Kidney (tissue), 14 donors: ENCODE measurements around the gene ZNF106. TPM values are rescaled to one million over a fixed set of nuclear protein-coding genes. Genes with fewer than 3 reads are reported as not detected.
A peak's percentile ranks its signal among the peaks of the same experiment; 100 is the strongest.

Source experiments
- DNase-seq, 5 donors: peaks; one replicate each; pipeline ENCODE4 v3.0.0-alpha.2; 2013 to 2020
- FAIRE-seq: peaks from 2 replicates; lab custom pipeline; 2012; peaks lifted over from hg19 to GRCh38; lab: Jason Lieb, UNC
- H3K27ac ChIP-seq, 2 donors: one replicate each; pipeline ENCODE4 v1.7.0; 2013; ENCODE audit warnings: low read depth in 2 of 2, low read length in 2 of 2, inconsistent platforms in 1 of 2
- H3K27me3 ChIP-seq: one replicate; pipeline ENCODE4 v1.7.1; 2013; ENCODE audit warnings: low read length, inconsistent platforms; ENCODE audit not compliant: control insufficient read depth, insufficient read depth
- H3K36me3 ChIP-seq, 3 donors: one replicate each; pipeline versions ENCODE4 v1.7.0 to v1.7.1; 2013; ENCODE audit warnings: low read length in 3 of 3, control low read depth in 1 of 3, inconsistent platforms in 1 of 3; ENCODE audit not compliant: insufficient read depth in 3 of 3, control insufficient read depth in 2 of 3
- H3K4me1 ChIP-seq, 3 donors: one replicate each; pipeline versions ENCODE4 v1.7.0 to v1.7.1; 2013; ENCODE audit warnings: low read length in 3 of 3, inconsistent platforms in 1 of 3, low read depth in 1 of 3; ENCODE audit not compliant: control insufficient read depth in 2 of 3, insufficient read depth in 2 of 3
- H3K4me3 ChIP-seq, 3 donors: one replicate each; pipeline versions ENCODE4 v1.7.0 to v1.8.1; 2013; ENCODE audit warnings: low read length in 3 of 3, control low read depth in 1 of 3, inconsistent platforms in 1 of 3
- H3K9ac ChIP-seq, 3 donors: one replicate each; pipeline versions ENCODE4 v1.7.0 to v1.7.1; 2013; ENCODE audit warnings: low read length in 3 of 3, control low read depth in 1 of 3, inconsistent platforms in 1 of 3
- H3K9me3 ChIP-seq, 3 donors: one replicate each; pipeline versions ENCODE4 v1.7.0 to v1.7.1; 2013; ENCODE audit warnings: low read length in 3 of 3, control low read depth in 1 of 3, inconsistent platforms in 1 of 3; ENCODE audit not compliant: control insufficient read depth in 2 of 3, insufficient read depth in 1 of 3
- CTCF ChIP-seq: IDR thresholded peaks from 3 replicates; pipeline ENCODE4 v1.5.1; 2012; ENCODE audit warnings: mild to moderate bottlenecking, moderate library complexity, borderline replicate concordance; ENCODE audit not compliant: insufficient read depth; ENCODE audit errors: extremely low read depth
- intact Hi-C: fragments of 100-400 bp; cut with DNase I; formaldehyde crosslinking; loops from one replicate; pipeline ENCODE4 v1.11.1; 2022
- polyA plus RNA-seq: library from polyadenylated mRNA; stranded (reverse); fragments of 350-450 nt; fragmentation: Illumina TruSeq; extraction: RNeasy Lipid Tissue Mini Kit (QIAGEN cat#74804); gene quantifications from one replicate; pipeline ENCODE4 v1.2.3, GENCODE V29; 2014; ENCODE audit warnings: low read depth, low replicate concordance; ENCODE audit not compliant: insufficient read depth
- total RNA-seq: library from RNA; stranded (reverse); fragmentation: NEBNext Ultra II Directional; extraction: Animal tissue kit (Norgen Biotek cat#: 25700); gene quantifications from one replicate; pipeline ENCODE4 v1.2.1, GENCODE V29; 2021
- donor health status: control.
- donor health status: control.
- donor health status: control.
- donor health status: control.
- donor health status: control.
- donor health status: DM: yes; HTN: yes; CAD: no.
- donor health status: Normal renal cell carcinoma (clear cell type).

Gene ZNF106
- total and polyA plus RNA-seq, 2 donors from 2014 or later = 7.2 to 52.0 TPM

- Histone ChIP-seq H3K36me3 (peaks cover 0 to 14% (median 13%) of the 10 kb centered on the region in 3 donors), H3K27me3 (no peaks in the 10 kb centered on the region), H3K9me3 (no peaks in the 10 kb centered on the region), H3K9ac (no peak overlapping the region), H3K27ac (no peak overlapping the region), H3K4me1 (peaks cover 0 to 4% (median 3%) of the 10 kb centered on the region in 3 donors), H3K4me3 (no peak overlapping the region)
- TF ChIP-seq CTCF = no peak
- intact Hi-C loops = no loop called here
- DNase-seq = no peak
- no peak for FAIRE-seq
Observed at GRCh38 chr15:42401544-42402454, 89.1 kb downstream of the ZNF106 start.

- no peak overlapping the region for H3K27ac ChIP-seq
- H3K4me3 ChIP-seq = no peak overlapping the region
- no peak overlapping the region for H3K9ac ChIP-seq
- intact Hi-C loops = no loop called here
- peaks cover 0 to 5% (median 0%) of the 10 kb centered on the region in 3 donors for H3K4me1 ChIP-seq
- FAIRE-seq (no peak), DNase-seq (no peak)
- H3K36me3 ChIP-seq = peaks cover 0 to 8% (median 5%) of the 10 kb centered on the region in 3 donors
- no peak for TF ChIP-seq CTCF
- H3K9me3 ChIP-seq = no peaks in the 10 kb centered on the region
- H3K27me3 ChIP-seq = no peaks in the 10 kb centered on the region
Observed at GRCh38 chr15:42395838-42396237, 95.1 kb downstream of the ZNF106 start.

GRCh38 chr15:42394106-42394505, 96.8 kb downstream of the ZNF106 start:
- intact Hi-C loops = no loop called here
- Histone ChIP-seq H3K36me3 (peaks cover 0 to 4% (median 0%) of the 10 kb centered on the region in 3 donors), H3K9ac (no peak overlapping the region), H3K27ac (peak overlapping the region in 1 of 2 donors; percentile 32), H3K4me1 (peaks cover 0 to 5% (median 0%) of the 10 kb centered on the region in 3 donors), H3K27me3 (no peaks in the 10 kb centered on the region), H3K9me3 (no peaks in the 10 kb centered on the region), H3K4me3 (no peak overlapping the region)
- no peak for TF ChIP-seq CTCF
- DNase-seq (no peak), FAIRE-seq (no peak)
